ENCODE data around the gene IGF1R. TPM values are rescaled to one million over a fixed set of nuclear protein-coding genes. Genes with fewer than 3 reads are reported as not detected.
A peak's percentile ranks its signal among the peaks of the same experiment; 100 is the strongest.

The IGF1R gene
- total RNA-seq (2012; rRNA removed), result 11.2 and 25.3 TPM in 2 replicates

DNA sequence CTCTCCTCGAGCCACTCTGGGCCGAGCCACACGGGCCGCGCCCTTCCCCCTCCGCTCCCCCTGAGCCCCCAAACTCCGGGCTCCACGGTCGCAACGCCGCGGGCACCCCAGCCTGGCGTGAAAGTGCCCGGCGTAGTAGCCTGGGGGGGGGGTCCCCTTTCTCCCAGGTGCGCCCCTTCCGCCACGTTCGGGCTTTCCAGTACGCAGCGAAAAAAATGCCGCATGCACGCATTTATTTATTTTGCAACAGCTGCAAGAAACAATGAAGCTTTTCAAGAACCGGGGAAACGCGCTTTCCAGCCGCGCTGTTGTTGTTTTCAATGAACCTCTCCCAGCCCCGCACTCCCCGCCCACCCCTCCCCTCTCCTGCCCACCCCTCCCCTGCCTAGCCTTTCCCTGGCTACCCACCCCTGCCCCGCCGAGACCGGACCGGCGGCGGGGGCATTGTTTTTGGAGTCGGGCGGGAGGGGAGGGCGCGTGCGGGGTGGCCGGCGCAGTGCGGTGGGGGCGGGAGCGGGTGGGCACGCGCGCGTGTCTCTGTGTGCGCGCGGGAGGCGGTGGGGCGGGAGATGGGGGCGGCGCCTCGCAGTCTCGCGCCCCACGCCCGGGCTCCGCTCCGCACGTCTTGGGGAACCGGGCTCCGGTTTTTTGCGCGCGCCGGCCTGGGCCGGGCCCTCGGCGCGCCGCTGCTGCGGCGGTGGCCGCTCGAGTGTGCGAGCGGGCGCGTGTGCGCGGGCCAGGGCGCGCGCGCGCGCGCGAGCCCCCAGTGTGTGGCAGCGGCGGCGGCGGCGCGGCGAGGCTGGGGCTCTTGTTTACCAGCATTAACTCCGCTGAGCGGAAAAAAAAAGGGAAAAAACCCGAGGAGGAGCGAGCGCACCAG lies at the start of gene IGF1R:
TSS of gene IGF1R (plus strand) at position 766 of the 880 bp plus-strand sequence. CDS start 1,043 bp downstream, outside the sequence.
- Histone ChIP-seq H3K36me3 (ENCODE audit: insufficient read depth, low read length) (no peaks in the 10 kb centered on the region), H3K9me3 (replicated peaks; ENCODE audit: low read length) (no peaks in the 10 kb centered on the region), H3K4me1 (ENCODE audit: control insufficient read depth, insufficient read depth, low read length) (peaks cover 21% of the 10 kb centered on the region), H3K27me3 (ENCODE audit: control insufficient read depth, insufficient read depth, low read length) (peaks cover 42% of the 10 kb centered on the region), H3K4me3 (ENCODE audit: low read length) (peak within 1 kb of the TSS; percentile 94), H3K9ac (ENCODE audit: low read depth, low read length) (peak within 1 kb of the TSS; percentile 94), H3K4me2 (ENCODE audit: low read length) (peak within 1 kb of the TSS; percentile 97)

DNA sequence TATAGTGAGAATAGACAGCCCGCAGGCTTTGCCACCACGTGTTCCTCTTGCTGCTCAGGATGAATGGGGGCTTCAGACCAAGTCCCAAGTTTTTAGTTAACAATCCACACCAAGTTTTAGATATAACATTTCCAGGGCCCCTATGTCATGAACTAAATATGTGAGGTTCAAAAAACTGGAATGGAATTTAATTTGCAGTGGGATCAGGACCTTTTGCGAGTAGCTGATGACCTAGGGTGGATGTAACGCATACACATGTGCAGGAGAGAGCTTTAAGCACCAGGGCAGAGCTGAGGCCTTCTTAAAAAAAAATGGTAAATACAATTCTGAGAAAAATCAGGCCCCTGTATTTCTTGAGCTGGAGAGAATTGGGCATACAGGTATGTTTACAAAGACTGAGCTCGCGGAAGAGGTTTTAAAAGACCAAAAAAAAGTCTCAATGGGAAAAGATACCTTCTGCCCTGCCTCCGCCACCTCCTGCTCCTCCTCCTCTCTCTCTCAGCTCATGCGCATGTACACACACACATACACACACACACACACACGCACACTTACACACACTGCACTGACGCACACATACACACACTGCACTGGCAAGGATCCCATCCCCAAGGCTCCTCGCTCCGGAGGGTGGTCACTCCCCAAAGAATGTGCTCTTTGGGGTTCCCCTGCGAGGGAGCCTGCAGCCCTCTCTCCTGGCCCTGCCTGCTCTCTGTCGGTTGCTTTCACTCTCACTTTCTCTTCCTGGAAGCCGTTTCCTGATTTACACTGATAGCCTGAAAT lies 48.2 kb upstream of the IGF1R start:
- peak overlapping the region; percentile 61 for H3K4me3 ChIP-seq (ENCODE audit: low read length)
- no peak overlapping the region for H3K9ac ChIP-seq (ENCODE audit: low read depth, low read length)
- H3K9me3 ChIP-seq (replicated peaks; ENCODE audit: low read length), result no peaks in the 10 kb centered on the region

DNA sequence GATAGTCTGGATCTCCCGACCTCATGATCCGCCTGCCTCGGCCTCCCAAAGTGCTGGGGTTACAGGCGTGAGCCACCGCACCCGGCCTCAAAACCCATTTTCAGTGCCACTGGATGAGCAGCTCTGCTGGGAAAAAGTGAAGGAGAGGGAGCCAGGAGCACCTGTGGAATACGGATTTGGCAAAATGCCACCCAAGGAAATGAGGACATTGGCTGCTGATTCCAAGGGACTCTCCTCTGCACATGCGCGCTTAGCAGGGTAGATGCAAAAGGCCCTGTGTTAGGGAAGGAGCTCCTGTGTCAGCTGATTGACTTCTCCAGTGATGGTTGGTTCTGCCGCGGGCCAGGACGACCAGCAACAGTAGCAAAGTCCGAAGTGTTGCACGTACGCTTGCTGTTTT lies 43.4 kb upstream of the IGF1R start:
- H3K36me3 ChIP-seq (ENCODE audit: insufficient read depth, low read length), result no peaks in the 10 kb centered on the region
- H3K4me1 ChIP-seq (ENCODE audit: control insufficient read depth, insufficient read depth, low read length), result peaks cover 2% of the 10 kb centered on the region
- no peaks in the 10 kb centered on the region for H3K9me3 ChIP-seq (replicated peaks; ENCODE audit: low read length)
- H3K27me3 ChIP-seq (ENCODE audit: control insufficient read depth, insufficient read depth, low read length), result peaks cover 20% of the 10 kb centered on the region
- H3K9ac ChIP-seq (ENCODE audit: low read depth, low read length), result no peak overlapping the region
- no peak overlapping the region for H3K4me2 ChIP-seq (ENCODE audit: low read length)
- no peak overlapping the region for H3K4me3 ChIP-seq (ENCODE audit: low read length)

More for the DNA sequence above, 48.2 kb upstream of the IGF1R start:
- Histone ChIP-seq H3K4me2 (ENCODE audit: low read length) (peak overlapping the region; percentile 68), H3K27me3 (ENCODE audit: control insufficient read depth, insufficient read depth, low read length) (peaks cover 43% of the 10 kb centered on the region), H3K4me1 (ENCODE audit: control insufficient read depth, insufficient read depth, low read length) (no peaks in the 10 kb centered on the region), H3K36me3 (ENCODE audit: insufficient read depth, low read length) (no peaks in the 10 kb centered on the region)

DNA sequence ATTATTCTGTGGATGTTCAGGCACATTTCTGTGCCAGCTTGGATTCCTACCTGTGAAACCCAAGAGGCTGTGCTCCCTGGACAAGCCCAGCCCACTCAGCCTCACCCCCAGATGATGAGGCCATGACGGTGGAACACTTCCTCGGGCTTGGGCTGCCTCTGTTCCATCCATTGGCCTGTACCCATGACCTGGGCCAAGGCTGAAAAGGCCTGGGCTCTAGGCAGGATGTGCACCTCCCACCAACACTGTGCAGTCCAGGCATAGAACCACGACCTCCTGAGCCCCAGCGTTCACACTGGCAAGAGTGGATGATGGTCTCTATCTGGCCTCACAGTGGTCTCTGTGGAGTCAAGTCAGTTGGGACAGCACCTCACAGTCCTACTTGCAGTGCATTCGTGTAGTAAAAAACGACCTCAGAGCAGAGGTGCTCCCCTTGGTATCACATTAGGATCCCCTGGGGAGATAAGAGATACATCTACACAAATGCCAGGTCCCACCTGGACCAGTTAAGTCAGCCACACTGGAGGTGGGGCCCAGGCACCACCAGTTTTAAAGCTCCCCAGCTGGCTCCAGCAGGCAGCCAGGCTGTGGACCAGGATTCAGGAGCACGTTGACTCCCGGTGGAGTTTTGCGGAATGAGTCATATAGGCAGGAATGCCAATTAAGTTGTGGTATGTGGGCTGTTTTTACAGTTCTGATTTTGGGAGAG lies 39.0 kb upstream of the IGF1R start:
- no peak overlapping the region for H3K9ac ChIP-seq (ENCODE audit: low read depth, low read length)
- no peak overlapping the region for H3K4me2 ChIP-seq (ENCODE audit: low read length)
- peaks cover 2% of the 10 kb centered on the region for H3K4me1 ChIP-seq (ENCODE audit: control insufficient read depth, insufficient read depth, low read length)
- peaks cover 20% of the 10 kb centered on the region for H3K27me3 ChIP-seq (ENCODE audit: control insufficient read depth, insufficient read depth, low read length)
- H3K9me3 ChIP-seq (replicated peaks; ENCODE audit: low read length), result no peaks in the 10 kb centered on the region
- no peak overlapping the region for H3K4me3 ChIP-seq (ENCODE audit: low read length)
- H3K36me3 ChIP-seq (ENCODE audit: insufficient read depth, low read length), result no peaks in the 10 kb centered on the region

DNA sequence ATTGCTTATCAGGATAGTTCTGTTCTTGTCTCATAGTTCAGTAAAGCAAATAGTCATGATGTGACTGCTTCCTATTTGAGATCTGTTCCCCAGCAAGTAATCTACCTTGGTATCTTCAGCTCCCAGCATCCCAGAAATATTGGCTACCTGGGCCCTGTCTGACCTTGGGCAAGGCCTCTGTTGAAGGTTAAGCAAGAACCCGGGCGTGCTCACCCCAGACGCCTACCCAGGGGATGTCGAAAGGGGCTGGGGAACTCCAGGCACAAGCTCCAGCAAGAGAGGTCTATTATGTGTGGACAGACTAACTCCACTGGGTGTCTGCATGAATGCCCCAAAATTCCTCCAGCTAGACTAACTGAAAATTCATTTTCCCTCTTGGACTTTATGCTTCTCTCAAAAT lies 37.3 kb upstream of the IGF1R start:
- H3K9ac ChIP-seq (ENCODE audit: low read depth, low read length), result no peak overlapping the region
- no peak overlapping the region for H3K4me2 ChIP-seq (ENCODE audit: low read length)
- H3K36me3 ChIP-seq (ENCODE audit: insufficient read depth, low read length), result no peaks in the 10 kb centered on the region
- no peaks in the 10 kb centered on the region for H3K9me3 ChIP-seq (replicated peaks; ENCODE audit: low read length)
- H3K27me3 ChIP-seq (ENCODE audit: control insufficient read depth, insufficient read depth, low read length), result peaks cover 12% of the 10 kb centered on the region
- peaks cover 2% of the 10 kb centered on the region for H3K4me1 ChIP-seq (ENCODE audit: control insufficient read depth, insufficient read depth, low read length)
- no peak overlapping the region for H3K4me3 ChIP-seq (ENCODE audit: low read length)

DNA sequence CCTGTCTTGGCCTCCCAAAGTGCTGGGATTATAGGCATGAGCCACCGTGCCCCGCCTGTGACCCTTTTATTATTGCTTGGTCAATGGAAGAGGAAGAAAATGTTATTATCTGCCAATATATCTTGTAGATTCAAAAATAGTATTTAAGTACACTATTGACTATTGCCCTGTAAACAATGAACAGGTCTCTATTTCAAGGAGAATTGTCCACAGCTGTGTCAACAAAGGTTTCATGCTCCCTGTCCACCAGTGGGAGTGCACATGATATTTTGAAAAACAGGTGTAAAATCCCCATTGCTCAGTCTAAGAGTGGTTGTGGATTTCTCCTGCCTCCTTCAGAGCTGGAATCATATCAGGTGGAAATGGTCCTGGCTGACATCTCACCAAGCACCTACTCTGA lies 36.5 kb upstream of the IGF1R start:
- Histone ChIP-seq H3K27me3 (ENCODE audit: control insufficient read depth, insufficient read depth, low read length) (peaks cover 12% of the 10 kb centered on the region), H3K4me2 (ENCODE audit: low read length) (no peak overlapping the region), H3K9ac (ENCODE audit: low read depth, low read length) (no peak overlapping the region), H3K36me3 (ENCODE audit: insufficient read depth, low read length) (no peaks in the 10 kb centered on the region), H3K4me1 (ENCODE audit: control insufficient read depth, insufficient read depth, low read length) (peaks cover 2% of the 10 kb centered on the region), H3K9me3 (replicated peaks; ENCODE audit: low read length) (no peaks in the 10 kb centered on the region), H3K4me3 (ENCODE audit: low read length) (no peak overlapping the region)

DNA sequence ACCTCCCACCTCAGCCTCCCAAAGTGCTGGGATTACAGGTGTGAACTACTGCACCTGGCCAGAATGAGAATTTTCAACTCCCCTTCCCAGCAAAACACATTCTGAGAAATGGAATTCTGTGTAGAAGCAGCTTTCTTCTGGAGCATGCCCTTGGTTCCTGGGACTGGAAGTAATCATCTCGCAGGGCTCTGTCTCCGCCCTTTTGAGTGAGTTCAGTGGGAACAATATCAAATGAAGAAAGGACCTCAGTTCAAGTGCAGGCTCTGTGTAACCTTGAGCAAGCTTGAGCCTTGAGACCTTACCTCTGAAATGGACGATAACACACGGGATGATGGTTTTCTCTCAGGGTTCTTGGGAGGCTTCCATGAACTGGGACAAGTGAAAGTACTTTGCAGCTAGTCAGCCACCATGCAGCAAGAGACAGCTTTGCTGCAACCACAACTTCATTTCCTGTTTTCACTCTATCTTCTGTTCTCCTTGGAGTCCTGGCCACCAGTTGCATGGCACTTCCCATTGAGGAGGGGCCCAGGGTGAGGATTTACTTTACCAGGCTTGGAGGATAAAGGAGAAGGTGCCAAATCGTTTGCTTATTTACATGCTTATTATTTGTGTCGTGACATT lies 35.7 kb upstream of the IGF1R start:
- H3K27me3 ChIP-seq (ENCODE audit: control insufficient read depth, insufficient read depth, low read length), result peaks cover 16% of the 10 kb centered on the region
- no peak overlapping the region for H3K4me3 ChIP-seq (ENCODE audit: low read length)
- no peak overlapping the region for H3K9ac ChIP-seq (ENCODE audit: low read depth, low read length)
- H3K9me3 ChIP-seq (replicated peaks; ENCODE audit: low read length), result no peaks in the 10 kb centered on the region
- no peak overlapping the region for H3K4me2 ChIP-seq (ENCODE audit: low read length)
- peaks cover 2% of the 10 kb centered on the region for H3K4me1 ChIP-seq (ENCODE audit: control insufficient read depth, insufficient read depth, low read length)
- H3K36me3 ChIP-seq (ENCODE audit: insufficient read depth, low read length), result no peaks in the 10 kb centered on the region

DNA sequence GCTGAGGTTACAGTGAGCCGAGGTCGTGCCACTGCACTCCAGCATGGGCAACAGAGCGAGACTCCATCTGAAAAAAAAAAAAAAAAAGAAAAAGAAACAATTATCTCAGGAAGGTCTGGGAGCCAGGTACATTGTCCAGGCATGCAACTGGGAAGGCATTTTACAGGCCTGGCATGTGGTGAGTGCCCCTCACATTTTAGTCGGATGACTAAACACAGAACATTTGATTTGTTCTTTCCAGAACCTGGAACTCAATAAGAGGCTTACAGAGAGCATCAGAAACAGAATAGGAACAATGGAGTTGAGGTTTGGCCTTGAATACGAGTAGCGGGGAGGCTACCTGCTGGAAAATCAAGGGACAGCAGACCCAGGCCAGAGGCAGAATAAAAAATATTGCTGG lies 33.7 kb upstream of the IGF1R start:
- no peak overlapping the region for H3K9ac ChIP-seq (ENCODE audit: low read depth, low read length)
- H3K4me3 ChIP-seq (ENCODE audit: low read length), result no peak overlapping the region
- peaks cover 2% of the 10 kb centered on the region for H3K4me1 ChIP-seq (ENCODE audit: control insufficient read depth, insufficient read depth, low read length)
- H3K9me3 ChIP-seq (replicated peaks; ENCODE audit: low read length), result no peaks in the 10 kb centered on the region
- H3K4me2 ChIP-seq (ENCODE audit: low read length), result no peak overlapping the region
- H3K27me3 ChIP-seq (ENCODE audit: control insufficient read depth, insufficient read depth, low read length), result peaks cover 27% of the 10 kb centered on the region
- no peaks in the 10 kb centered on the region for H3K36me3 ChIP-seq (ENCODE audit: insufficient read depth, low read length)

DNA sequence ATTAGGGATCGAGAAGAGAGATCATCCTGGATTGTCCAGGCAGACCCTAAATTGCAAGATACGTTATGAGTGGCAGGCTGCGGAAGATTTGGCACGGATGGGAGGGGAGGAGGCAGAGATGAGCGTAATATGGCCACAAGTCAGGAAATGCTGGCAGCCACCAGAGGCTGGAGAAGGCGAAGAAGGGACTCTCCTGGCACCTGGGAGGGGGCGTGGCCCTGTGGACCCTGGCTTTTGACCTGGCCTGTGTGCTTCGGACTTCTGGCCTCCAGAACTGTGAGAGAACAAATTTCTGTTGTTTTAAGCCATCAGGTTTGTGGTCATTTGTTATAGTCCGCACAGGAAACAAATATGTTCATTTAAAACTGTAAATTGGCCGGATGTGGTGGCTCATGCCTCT lies 31.9 kb upstream of the IGF1R start:
- H3K4me2 ChIP-seq (ENCODE audit: low read length), result no peak overlapping the region
- H3K9me3 ChIP-seq (replicated peaks; ENCODE audit: low read length), result no peaks in the 10 kb centered on the region
- no peak overlapping the region for H3K4me3 ChIP-seq (ENCODE audit: low read length)
- H3K36me3 ChIP-seq (ENCODE audit: insufficient read depth, low read length), result no peaks in the 10 kb centered on the region
- H3K9ac ChIP-seq (ENCODE audit: low read depth, low read length), result no peak overlapping the region
- H3K27me3 ChIP-seq (ENCODE audit: control insufficient read depth, insufficient read depth, low read length), result peaks cover 44% of the 10 kb centered on the region
- no peaks in the 10 kb centered on the region for H3K4me1 ChIP-seq (ENCODE audit: control insufficient read depth, insufficient read depth, low read length)

DNA sequence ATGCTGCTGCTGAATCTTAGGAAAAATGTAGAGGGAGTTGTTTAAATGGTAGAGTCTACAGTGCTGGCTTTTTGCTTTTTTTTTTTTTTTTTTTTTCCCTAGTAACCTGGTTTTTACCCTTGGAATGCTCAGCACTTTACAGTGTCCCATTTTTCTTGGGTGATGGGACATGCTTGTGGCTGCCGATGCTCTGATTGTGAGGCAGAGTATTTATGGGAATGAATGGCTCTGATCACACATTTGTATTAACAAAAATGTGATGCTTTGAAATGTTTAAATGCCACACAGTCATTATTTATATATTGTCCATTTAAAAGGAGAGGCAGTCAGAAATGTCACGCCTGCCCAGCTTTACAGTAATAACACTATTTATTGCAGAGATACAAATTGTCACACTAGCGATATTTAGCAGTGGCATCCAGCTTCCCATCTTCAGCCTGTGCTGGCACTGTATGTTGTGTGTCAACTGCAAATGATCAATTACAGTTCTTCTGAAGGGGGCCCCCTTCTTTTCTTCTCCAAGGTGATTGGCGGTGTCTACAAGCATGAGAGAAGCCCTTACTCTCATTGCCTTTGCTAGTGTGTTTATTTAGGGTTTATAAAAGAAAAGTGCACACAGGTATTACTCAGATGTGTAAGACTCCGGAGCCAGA lies 30.9 kb upstream of the IGF1R start:
- H3K4me1 ChIP-seq (ENCODE audit: control insufficient read depth, insufficient read depth, low read length), result no peaks in the 10 kb centered on the region
- no peak overlapping the region for H3K4me3 ChIP-seq (ENCODE audit: low read length)
- no peaks in the 10 kb centered on the region for H3K36me3 ChIP-seq (ENCODE audit: insufficient read depth, low read length)
- peaks cover 51% of the 10 kb centered on the region for H3K27me3 ChIP-seq (ENCODE audit: control insufficient read depth, insufficient read depth, low read length)
- no peak overlapping the region for H3K9ac ChIP-seq (ENCODE audit: low read depth, low read length)
- H3K9me3 ChIP-seq (replicated peaks; ENCODE audit: low read length), result no peaks in the 10 kb centered on the region
- H3K4me2 ChIP-seq (ENCODE audit: low read length), result no peak overlapping the region

Measured in skeletal muscle satellite cell (primary cell).